Inflammatory macrophage (primary cell): Measurements from ENCODE around the gene FAM83D.
"Not testable (repeated sequence)": the region's sequence is repeated elsewhere in the genome, so short reads cannot be mapped to it uniquely, and the experiment has no call there.

Experiments
- DNase-seq, 2 donors: peaks; one replicate each; pipeline ENCODE4 v3.0.0-alpha.2; 2020 to 2022

Gene FAM83D

DNA sequence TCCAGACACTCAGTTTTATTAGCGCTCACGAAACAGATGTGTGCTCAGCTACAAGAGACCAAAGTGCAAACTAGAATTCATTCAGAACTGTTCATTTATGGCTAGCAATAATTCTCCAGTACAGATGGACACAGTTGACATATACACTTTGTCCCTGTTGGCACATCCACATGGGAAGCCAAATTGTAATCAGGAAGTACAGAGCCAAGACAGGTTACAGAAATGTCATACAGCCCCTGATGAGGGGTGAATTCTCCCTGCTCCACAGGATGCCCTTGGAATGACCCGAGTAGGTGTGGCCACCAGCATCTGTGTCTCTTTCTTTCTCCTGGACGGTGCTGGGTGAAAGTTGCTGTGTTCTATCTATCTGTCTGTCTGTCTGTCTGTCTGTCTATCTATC lies 43.5 kb downstream of the FAM83D start:
- DNase-seq = no peak

GRCh38 chr20:38970302-38970701 lies 44.1 kb downstream of the FAM83D start:
- no peak for DNase-seq

DNA sequence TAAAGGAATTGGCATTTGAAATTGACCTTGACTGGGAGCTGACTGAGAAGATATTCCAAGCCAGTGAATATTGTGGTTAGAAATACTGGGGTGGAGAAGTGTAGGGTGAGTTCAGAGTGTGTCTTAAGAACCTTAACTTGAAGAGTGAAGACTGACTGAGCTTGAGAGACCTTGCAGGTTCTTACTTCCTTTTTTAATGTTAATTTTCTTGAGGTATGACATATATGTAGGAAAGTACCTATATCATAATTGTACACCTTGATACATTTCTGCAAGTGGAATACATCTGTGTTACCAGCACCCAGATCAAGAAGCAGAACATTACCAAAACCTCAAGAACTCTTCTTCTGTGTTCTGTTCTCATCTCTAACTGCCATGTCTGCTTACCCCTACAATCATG lies 46.9 kb downstream of the FAM83D start:
- DNase-seq = no peak

DNA sequence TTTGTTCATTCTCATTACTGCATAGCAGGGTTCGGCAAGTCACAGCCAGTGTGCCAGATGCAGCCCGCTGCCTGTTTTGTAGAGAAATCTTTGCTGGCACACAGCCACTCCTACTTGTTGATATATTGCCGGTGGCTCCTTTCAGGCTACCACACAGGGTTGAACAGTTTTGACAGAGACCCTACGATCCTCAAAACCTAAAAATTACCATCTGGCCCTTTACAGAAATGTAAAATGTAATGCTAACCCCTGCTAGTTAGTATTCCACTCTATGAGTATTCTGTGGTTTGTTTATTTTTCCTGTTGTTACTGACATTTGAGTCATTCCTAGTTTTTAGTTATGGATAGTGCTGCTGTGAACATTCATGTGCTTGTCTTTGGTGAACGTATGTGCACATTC lies 47.4 kb downstream of the FAM83D start:
- no peak for DNase-seq

GRCh38 chr20:38975539-38976120 lies 49.4 kb downstream of the FAM83D start:
- DNase-seq = no peak

- DNase-seq = no peak
Observed at GRCh38 chr20:38979434-38979833, 53.2 kb downstream of the FAM83D start.

- no peak for DNase-seq
Observed at GRCh38 chr20:38979842-38980241, 53.6 kb downstream of the FAM83D start.

DNA sequence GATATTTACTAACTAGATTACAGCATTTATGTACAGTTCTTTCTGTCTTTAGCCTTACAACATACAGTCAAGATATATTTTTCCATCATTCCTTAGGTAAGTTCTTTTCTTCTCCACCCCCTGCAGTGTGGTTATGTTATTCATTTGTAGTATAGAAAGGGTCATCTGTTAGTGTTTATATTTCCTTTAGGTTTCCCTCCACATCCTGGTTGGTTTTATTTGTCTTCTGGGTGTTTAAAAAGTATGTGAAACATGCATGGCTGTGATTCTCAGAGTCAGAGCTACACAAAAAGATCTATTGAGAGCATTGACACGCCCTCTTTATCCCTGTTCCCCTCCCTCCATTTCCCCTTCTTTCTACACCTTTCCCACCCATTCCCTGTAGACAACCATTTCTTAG lies 56.1 kb downstream of the FAM83D start:
- no peak for DNase-seq

DNA sequence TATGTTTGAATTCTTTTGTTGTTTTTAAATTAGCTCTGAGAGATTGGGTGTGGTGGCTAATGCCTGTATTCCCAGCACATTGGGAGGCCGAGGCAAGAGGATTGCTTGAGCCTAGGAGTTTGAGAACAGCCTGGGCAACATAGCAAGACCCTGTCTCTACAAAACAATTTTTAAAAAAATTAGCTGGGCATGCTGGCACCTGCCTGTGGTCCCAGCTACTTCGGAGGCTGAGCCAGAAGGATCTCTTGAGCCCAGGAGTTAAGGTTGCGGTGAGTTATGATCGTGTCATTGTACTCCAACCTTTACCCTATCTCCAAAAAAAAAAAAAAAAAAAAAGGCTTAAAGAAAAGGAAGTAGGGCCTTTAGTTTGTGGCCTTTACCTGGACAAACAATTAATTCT lies 58.8 kb downstream of the FAM83D start:
- DNase-seq = no peak

DNA sequence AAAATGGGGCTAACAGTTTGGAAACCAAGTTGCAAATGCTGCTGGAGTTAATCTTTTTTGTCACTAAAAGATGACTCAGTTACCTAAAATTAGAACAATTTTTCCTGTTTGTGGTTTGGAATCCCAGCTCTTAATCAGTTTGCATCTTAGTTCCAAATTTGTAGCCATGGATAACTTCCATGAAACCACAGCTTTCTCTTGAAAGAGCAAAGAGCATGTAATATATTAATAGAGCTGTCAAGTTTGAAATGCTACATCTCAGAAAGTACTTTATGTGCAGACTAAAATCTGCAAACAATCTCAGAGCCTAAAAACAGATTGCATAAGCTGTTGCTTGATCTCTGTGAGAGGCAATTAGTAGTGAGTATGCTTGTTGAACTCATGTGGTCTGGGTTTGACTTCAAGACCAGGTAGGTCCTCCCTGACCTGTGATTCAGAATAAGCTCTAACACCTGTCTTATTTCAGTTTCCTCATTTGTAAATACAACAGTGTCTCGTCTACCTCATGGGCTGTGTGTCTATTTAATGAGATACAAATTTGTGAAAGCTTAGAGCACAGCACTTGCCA lies 59.5 kb downstream of the FAM83D start:
- DNase-seq = no peak

DNA sequence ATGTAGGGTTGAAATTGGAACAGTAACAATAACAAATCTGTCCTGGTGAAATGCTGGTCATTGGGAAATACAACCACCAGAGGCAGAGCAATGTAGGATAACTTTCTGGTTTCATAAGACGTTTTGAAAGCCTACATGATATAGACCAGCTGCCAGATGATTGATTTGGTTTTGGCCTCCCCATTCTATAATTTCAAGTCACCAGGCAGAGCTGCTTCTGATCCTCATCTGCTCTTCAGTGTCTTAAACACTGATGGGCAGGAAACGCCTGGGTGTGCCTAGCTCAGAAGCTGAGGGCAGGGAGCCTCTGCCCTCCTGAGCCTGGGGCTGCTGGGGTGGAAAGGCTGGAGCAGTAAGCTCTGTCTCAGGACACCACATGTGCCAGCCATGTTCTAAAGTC lies 60.4 kb downstream of the FAM83D start:
- no peak for DNase-seq

DNA sequence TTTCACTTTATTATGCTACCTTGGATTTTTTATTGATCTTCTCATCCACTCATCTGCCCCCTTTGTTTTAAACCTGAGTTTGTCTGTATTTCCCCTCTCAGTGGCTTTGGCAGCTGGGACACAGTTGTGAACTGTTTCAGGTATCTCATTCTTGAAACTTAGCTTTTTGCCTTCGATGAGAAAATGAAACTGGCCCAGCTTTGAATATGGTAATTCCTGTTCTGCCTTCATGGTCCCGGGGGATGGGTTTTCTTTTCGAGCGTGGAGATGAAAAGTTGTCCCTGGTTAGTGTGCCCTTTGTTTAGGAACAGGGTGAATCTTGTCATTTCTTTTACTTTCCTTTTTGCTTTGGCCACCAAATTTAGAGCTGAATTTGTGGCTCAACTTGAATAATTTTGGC lies 61.6 kb downstream of the FAM83D start:
- DNase-seq = no peak

GRCh38 chr20:38990728-38991127 lies 64.5 kb downstream of the FAM83D start:
- DNase-seq = no peak

DNA sequence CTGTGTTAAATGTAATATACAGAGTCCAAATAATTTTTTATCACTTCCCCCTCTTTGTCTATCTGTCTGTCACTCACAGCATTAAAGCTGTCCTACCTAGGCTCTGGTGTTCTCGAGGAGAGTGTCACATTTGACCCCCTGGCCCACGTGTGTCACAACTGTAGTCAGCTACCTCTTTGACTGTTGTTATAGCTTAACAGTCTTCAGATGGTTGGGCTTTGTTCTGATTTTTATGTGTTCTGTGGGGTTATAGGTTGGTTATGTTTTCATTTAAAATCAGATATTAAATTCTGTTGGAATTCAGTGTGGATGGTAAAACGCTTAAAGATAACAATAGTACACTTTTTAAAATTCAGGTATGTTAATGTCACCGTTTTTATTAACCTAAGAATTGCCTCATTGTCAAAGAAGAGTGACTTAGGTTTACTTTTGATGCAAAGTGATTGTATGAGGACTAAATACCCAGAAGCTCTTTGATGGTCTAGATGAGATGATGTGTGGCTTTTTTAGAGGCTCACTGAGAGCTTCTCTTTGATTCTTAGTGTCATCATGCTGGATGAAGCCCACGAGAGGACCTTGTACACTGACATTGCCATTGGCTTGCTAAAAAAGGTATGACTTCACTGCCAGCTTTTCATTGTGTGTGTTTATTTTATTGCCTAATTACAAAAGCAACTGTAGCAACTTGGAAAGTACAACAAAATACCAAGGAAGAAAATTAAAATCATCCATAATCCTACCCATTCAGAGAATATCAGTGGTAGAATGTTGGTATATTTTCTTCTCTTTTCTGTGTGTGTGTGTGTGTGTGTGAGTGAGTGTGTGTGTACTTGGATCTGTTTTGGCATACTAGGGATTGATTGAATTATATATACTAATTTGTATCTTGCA lies 65.8 kb downstream of the FAM83D start:
- DNase-seq = no peak

- no peak for DNase-seq
Observed at GRCh38 chr20:38995536-38996044, 69.4 kb downstream of the FAM83D start.

GRCh38 chr20:38996866-38997265 lies 70.6 kb downstream of the FAM83D start:
- not testable (repeated sequence) for DNase-seq

DNA sequence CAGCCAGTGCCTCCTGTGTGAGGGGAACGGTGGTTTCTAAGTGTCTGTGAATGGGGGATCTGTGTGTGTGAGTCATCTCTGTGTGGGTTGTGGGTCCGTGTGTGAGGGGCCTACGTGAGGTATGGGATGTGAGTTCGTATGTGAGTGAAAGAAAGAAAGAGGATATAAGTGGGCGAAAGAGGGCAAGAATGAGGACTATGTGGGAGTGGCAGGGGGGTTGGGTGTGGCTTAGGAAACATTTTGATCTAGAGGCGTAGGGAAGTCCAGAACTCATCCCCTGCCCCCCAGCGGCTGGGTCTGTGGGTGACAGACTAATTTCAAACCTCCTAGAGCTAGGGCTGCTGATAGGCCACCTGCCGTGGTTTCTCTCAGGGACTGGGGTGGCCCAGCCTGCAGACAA lies 71.4 kb downstream of the FAM83D start:
- peak in 1 of 2 donors; percentile 8 for DNase-seq

DNA sequence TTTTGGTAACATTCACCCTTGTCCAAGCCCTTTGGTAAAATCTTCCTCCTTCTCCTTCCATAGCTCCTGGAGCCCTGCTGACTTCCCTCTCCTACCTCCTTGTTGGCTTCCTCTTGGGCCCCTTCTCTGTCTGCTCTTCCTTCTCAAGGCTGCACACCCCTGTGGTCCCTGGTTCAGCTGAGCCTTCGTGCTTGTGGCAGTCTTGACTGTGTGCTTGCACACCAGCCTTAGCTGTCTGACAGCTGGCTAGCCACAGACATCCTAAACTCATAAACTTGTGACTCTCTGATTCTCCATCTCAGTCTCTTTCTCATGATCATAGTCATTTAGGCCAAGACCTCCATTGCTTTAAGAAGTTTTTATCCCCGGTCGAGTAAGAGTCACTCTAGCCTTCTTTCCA lies 73.0 kb downstream of the FAM83D start:
- no peak for DNase-seq

- no peak for DNase-seq
Observed at GRCh38 chr20:38999965-39000910, 74.0 kb downstream of the FAM83D start.
